CD4-positive, alpha-beta T cell treated with Interleukin-21 for 1 hour (primary cell): Measurements from ENCODE around the gene SLC25A3.
"Not testable (repeated sequence)": the region's sequence is repeated elsewhere in the genome, so short reads cannot be mapped to it uniquely, and the experiment has no call there.

Experiments used
- DNase-seq: peaks from one replicate; pipeline ENCODE4 v3.0.0-alpha.2; 2020

SLC25A3 gene

GRCh38 chr12:98595243-98595988 lies 1.9 kb downstream of the SLC25A3 start:
- DNase-seq, result peak; percentile 41

GRCh38 chr12:98597313-98597712 lies 3.8 kb downstream of the SLC25A3 start:
- not testable (repeated sequence) for DNase-seq

DNA sequence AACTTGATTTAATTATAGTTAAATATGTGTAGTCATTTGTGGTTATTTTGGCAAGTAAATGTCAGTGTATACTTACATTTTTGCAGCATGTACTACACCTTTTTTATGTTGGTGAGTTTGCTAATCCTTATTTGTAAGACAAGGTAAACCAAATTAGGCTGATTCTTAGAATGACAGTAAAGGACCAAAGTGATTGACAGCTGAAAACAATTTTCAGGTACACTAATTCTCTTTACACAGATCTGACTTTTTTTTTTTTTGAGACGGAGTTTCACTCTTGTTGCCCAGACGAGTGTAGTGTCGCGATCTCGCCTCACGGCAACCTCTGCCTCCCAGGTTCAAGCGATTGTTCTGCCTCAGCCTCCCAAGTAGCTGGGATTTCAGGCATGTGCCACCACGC lies 8.4 kb downstream of the SLC25A3 start:
- DNase-seq, result no peak

- DNase-seq, result no peak
Observed at GRCh38 chr12:98606359-98606988, 13.0 kb downstream of the SLC25A3 start.

GRCh38 chr12:98610596-98610995 lies 17.1 kb downstream of the SLC25A3 start:
- no peak for DNase-seq

- DNase-seq, result no peak
Observed at GRCh38 chr12:98612696-98613334, 19.3 kb downstream of the SLC25A3 start.

- no peak for DNase-seq
Observed at GRCh38 chr12:98618952-98619351, 25.5 kb downstream of the SLC25A3 start.

DNA sequence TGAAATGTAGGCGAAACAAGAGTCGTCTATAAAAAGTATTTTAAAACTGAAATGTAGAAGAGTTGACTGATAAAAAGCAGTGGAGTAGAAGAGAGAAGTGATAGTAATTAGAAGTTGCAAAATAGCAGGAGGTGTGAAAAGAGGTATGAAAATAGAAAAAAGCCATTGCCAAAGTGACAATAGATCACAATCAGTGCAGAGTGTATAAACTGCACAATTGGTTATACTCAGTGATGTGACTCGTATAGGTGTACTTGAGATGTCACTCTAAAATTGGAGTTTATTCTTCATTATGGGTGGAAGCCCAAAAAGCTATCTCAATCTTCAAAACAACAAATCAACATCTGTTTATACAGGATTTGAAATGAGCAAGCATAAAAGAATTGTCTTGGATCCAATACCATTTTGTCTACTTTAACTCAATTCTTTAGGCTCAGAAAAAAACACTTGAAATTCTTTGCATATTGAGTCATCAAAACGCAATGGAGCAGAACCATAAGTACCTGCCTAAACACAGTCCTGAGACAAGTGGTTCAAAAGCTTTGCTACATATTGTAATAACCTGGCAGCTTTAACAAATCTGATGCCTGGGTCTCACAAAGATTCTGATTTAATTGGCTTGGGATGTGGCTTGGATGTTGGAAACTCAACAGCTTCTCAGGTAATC lies 42.3 kb downstream of the SLC25A3 start:
- no peak for DNase-seq

- no peak for DNase-seq
Observed at GRCh38 chr12:98637068-98637467, 43.6 kb downstream of the SLC25A3 start.

GRCh38 chr12:98638009-98638408 lies 44.5 kb downstream of the SLC25A3 start:
- DNase-seq, result no peak

DNA sequence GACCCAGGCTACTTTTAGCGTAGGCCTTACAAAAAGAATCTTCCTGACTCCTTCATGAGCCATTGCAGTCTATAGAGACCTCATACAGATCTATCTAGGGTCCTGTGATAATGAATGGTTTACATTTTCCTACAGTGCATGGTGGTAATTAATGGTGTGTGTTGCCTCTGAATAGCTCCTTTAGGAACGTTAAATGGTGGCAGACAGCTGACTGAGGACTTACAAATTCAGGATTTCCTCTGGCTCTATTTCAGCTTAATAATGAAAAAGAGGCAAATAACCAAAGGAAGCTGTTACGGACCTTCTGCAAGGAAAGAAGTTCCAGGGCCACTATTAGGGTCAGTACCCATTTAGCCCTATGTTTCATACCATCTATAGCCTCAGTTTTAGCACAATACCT lies 46.0 kb downstream of the SLC25A3 start:
- no peak for DNase-seq

DNA sequence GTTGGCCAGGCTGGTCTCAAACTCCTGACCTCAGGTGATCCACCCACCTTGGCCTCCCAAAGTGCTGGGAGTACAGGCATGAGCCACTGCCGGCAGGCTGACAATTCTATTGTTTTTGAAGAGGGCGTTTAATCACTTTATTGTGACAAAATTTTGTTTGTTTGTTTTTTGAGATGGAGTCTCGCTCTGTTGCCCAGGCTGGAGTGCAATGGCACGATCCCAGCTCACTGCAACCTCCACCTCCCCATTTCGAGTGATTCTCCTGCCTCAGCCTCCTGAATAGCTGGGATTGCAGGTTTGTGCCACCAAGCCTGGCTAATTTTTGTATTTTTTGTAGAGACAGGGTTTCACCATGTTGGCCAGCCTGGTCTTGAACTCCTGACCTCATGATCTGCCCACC lies 49.3 kb downstream of the SLC25A3 start:
- DNase-seq, result not testable (repeated sequence)

DNA sequence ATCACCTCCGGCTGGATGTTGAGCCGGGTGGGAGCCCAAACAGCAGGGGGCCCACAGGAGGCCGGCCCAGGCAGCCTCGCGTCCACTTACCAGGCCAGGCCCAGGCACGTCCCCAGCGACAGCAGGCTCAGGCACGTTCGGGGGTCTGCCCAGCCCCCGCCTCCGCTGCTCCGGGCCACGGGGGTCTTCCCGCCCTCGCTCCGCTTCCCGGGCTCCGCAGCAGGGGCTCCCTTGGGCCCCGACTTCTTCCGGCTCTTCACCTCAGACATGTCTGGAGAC lies 50.9 kb downstream of the SLC25A3 start:
- DNase-seq, result no peak

DNA sequence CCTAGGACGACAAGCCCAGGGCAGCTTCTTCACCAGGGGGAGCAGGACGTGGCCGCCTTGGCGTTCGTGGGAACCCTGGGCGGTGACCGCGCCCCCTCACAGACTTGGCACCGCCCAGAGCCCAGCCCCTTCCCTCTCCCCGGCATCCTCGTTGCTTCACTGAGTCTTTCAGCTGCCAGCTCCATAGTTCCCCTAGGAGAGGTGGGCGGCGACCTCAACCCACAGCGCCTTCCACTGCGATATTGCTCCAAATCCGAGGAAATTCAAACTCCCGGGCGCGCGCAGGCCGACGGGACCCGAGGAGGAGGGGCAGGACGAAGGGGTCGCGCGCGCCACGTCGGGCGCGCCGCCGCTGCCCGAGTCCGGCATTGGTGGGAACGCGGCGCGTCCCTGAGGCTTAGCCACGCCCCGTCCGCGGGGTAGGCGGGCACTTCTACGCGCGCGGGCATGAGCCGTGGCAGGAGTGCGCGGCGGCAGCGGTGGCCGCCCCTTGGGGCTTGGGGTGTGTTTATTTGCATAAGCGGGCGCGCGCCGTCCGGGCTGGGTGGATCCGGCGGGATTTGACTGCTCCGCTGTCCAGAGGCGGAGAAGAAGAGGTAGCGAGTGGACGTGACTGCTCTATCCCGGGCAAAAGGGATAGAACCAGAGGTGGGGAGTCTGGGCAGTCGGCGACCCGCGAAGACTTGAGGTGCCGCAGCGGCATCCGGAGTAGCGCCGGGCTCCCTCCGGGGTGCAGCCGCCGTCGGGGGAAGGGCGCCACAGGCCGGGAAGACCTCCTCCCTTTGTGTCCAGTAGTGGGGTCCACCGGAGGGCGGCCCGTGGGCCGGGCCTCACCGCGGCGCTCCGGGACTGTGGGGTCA lies 51.5 kb downstream of the SLC25A3 start, which contains the start of the genes APAF1 and IKBIP:
TSS of gene APAF1 (plus strand) at position 579 of the 860 bp plus-strand sequence. CDS start 3,070 bp downstream, outside the sequence.
TSS of gene IKBIP (minus strand) at position 77 of the 860 bp plus-strand sequence. CDS start 87 bp downstream, outside the sequence.
- DNase-seq, result peak; percentile 96

DNA sequence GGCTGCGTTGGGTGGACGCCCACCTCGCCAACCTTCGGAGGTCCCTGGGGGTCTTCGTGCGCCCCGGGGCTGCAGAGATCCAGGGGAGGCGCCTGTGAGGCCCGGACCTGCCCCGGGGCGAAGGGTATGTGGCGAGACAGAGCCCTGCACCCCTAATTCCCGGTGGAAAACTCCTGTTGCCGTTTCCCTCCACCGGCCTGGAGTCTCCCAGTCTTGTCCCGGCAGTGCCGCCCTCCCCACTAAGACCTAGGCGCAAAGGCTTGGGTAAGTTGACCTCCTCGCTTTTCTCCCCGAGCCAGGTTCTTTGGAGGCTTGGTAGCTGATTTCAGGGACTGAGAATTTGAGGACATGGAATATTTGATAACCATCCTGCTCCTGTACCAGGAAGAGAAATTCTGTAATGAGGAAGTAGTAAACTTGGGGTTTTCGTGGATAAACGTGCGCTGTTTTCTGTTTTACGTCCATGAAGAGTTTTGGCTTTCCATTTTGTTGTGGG lies 52.1 kb downstream of the SLC25A3 start:
- peak; percentile 13 for DNase-seq

- peak; percentile 11 for DNase-seq
Observed at GRCh38 chr12:98646294-98647090, 53.0 kb downstream of the SLC25A3 start.

DNA sequence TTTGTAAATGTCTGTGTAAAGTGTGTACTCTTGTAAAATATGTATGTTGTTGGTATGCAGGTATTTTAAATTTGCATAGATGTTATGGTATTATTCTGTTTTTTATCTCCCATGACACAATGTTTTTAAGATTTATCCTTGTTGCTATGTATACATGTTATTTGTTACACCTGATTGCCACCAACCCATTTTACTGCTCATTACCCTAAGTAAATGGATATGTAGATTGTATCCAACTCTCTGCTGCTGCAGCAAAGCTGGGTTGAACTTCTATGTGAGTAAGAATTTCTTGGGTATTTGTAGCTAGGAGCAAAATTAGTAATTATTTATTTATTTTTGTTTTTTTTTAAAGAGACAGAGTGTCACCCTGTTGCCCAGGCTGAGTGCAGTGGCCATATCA lies 57.8 kb downstream of the SLC25A3 start:
- DNase-seq, result no peak

GRCh38 chr12:98653866-98654493 lies 60.5 kb downstream of the SLC25A3 start:
- peak; percentile 66 for DNase-seq
